GM21717 (cell line): ENCODE data around the gene ABCB10.
"Not testable (repeated sequence)": the region's sequence is repeated elsewhere in the genome, so short reads cannot be mapped to it uniquely, and the experiment has no call there.

Experiments used
- ATAC-seq: cut with Tn5 transposase; IDR thresholded peaks from one replicate; pipeline ENCODE4 v1.9.1; 2021; ENCODE audit warnings: mild to moderate bottlenecking, moderate library complexity; ENCODE audit not compliant: unreplicated experiment

Gene ABCB10

GRCh38 chr1:229539863-229540506 lies 18.5 kb downstream of the ABCB10 start:
- no peak for ATAC-seq

GRCh38 chr1:229538945-229539344 lies 19.6 kb downstream of the ABCB10 start:
- ATAC-seq = no peak

- ATAC-seq = no peak
These were observed 20.6 kb downstream of the ABCB10 start for GRCh38 chr1:229537894-229538293.

GRCh38 chr1:229536982-229537381 lies 21.5 kb downstream of the ABCB10 start:
- ATAC-seq = no peak

GRCh38 chr1:229535230-229535629 lies 23.3 kb downstream of the ABCB10 start:
- ATAC-seq = no peak

- ATAC-seq = no peak
These were observed 27.2 kb downstream of the ABCB10 start for GRCh38 chr1:229531326-229531725.

GRCh38 chr1:229529639-229530038 lies 28.9 kb downstream of the ABCB10 start:
- ATAC-seq = no peak

- ATAC-seq = no peak
These were observed 31.8 kb downstream of the ABCB10 start for GRCh38 chr1:229526695-229527094.

- no peak for ATAC-seq
These were observed 35.5 kb downstream of the ABCB10 start for GRCh38 chr1:229523052-229523451.

GRCh38 chr1:229514578-229515275 lies 43.8 kb downstream of the ABCB10 start:
- ATAC-seq = peak; percentile 64

GRCh38 chr1:229511625-229512024 lies 46.9 kb downstream of the ABCB10 start:
- ATAC-seq = not testable (repeated sequence)

GRCh38 chr1:229511201-229511600 lies 47.3 kb downstream of the ABCB10 start:
- not testable (repeated sequence) for ATAC-seq

- ATAC-seq = no peak
These were observed 48.9 kb downstream of the ABCB10 start for GRCh38 chr1:229509576-229509975.

- no peak for ATAC-seq
These were observed 49.6 kb downstream of the ABCB10 start for GRCh38 chr1:229508823-229509337.

GRCh38 chr1:229507951-229508822 lies 50.3 kb downstream of the ABCB10 start, which contains the start of gene NUP133:
Gene NUP133 (minus strand): TSS chr1:229508341. CDS start chr1:229508249, 92 bp downstream.
- peak; percentile 93 for ATAC-seq

- ATAC-seq = no peak
These were observed 51.0 kb downstream of the ABCB10 start for GRCh38 chr1:229507502-229507901.

- no peak for ATAC-seq
These were observed 51.9 kb downstream of the ABCB10 start for GRCh38 chr1:229506633-229507032.

- ATAC-seq = no peak
These were observed 62.7 kb downstream of the ABCB10 start for GRCh38 chr1:229495782-229496181.

- ATAC-seq = no peak
These were observed 71.3 kb downstream of the ABCB10 start for GRCh38 chr1:229487181-229487580.

GRCh38 chr1:229485318-229485717 lies 73.2 kb downstream of the ABCB10 start:
- ATAC-seq = no peak

- no peak for ATAC-seq
These were observed 76.0 kb downstream of the ABCB10 start for GRCh38 chr1:229482511-229482910.
